Fibroblast of skin of scalp (primary cell): ENCODE results near the gene BAMBI.

Source experiments
- DNase-seq: peaks from one replicate; pipeline ENCODE4 v3.0.0-alpha.2; 2013

Gene BAMBI

GRCh38 chr10:28709001-28709710 lies 31.8 kb downstream of the BAMBI start:
- no peak for DNase-seq

DNA sequence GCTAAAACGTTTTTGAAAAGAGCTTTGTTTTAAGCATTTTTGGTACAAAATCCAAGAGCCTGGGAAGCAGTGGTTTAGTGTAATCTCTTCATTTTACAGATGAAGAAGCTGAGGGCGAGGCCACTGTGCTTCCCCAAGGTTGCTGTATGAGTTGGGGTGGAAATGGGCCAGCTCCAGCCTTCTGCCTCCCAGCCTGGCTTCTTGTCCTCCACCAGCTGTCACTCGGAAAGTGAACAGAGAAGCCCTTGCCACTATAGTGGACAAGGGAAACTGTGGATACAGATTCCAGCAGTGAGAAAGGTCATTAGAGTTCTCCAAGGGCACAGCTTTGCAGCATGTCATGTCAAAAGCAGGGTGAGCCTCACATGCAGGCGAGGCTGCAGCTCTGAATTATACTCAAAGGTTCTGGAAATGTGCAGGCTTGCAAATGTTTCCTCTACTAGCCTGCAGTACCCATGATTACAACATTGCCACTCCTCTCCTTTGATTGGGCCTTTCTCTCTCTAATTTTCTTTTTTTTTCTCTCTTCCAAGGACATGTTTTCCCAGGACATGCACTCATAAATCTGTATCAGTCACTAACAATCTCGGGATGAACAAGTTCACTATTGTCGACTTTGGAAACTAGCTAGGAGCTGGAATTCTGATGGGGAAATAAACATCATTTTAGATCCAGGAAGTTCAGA lies 33.0 kb downstream of the BAMBI start:
- no peak for DNase-seq

DNA sequence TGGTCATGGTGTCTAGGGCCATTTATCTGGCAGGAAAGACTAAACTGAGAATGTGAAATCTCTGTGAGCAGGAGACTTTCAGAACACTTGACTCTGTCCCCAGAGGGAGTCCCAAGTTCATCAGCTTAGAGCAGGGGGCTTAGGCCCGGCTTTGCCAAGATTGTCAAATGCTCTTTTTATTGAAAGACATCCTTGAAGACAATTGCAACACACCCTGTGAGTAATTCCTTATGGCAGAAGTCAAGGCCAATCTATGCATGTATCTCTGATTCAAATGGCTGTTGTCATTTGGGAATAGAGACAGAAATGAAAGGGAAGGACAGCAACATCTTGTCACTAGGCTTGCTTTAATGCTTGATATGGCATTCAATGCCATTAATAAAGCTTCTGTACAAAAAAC lies 33.7 kb downstream of the BAMBI start:
- no peak for DNase-seq

DNA sequence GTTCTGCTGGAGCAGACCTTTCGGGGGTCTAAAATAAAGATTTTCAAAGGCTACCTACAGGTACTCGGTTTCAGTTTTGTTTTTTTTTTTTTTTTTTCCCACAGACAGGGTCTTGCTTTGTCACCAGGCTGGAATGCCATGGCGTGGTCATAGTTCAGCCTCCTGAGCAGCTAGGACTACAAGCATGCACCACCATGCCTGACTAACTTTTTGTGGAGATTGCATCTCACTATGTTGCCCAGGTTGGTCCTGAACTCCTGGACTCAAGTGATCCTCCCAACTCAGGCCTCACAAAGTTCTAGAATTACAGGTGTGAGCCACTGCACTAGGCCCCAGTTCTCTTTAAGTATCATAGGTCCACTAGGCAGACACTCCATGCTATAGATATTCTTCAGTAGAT lies 34.5 kb downstream of the BAMBI start:
- no peak for DNase-seq

- no peak for DNase-seq
These were observed 36.5 kb downstream of the BAMBI start for GRCh38 chr10:28713626-28714352.

DNA sequence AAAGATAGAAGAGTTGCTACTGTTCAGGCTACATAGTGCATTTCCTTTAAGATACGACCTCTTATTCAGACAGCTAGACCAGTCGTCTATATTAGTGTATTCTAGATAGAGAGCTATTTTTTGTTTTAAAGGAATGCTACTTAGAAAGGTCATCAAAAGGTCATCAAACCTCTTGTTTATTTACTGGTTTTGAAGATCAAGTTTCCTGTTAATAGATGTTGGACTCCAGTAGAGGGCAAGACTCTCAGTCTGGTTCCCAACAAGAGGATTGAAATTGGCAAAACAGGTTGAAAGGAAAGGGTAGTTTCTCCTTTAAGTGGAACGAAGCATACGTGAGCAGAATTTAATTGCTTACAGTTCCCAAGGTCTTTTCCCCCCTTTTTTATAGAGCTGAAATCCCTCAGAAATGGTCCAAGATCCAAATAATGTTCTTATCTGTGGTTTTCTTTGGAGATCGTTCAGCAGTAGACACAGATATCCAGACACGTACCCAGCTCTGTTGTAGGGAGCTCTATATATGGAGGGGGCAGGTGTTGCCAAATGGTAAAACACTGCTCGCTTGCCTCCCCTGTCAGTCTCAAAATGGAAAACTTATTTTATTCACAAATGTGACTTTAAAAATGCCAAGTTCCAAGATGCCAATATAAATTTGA lies 37.2 kb downstream of the BAMBI start:
- DNase-seq = no peak

DNA sequence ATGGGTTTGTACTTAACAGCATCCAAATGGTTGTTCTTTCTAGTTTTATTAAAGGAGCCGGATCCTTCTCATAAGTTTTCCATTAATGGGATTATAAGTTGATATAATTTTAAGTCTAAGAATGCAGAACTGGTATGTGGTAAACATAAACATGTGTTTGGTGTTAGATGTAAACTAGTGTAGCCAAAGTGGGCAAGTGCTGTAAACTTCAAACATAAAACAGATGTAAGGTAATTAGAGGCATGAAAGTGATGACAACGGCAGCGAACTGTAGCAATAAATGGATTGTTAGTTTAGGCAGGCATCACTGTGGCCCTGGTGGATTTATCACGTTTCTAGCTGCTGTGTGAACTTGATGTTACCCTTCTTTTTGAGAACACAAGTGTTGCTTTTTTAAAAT lies 37.9 kb downstream of the BAMBI start:
- DNase-seq = no peak

DNA sequence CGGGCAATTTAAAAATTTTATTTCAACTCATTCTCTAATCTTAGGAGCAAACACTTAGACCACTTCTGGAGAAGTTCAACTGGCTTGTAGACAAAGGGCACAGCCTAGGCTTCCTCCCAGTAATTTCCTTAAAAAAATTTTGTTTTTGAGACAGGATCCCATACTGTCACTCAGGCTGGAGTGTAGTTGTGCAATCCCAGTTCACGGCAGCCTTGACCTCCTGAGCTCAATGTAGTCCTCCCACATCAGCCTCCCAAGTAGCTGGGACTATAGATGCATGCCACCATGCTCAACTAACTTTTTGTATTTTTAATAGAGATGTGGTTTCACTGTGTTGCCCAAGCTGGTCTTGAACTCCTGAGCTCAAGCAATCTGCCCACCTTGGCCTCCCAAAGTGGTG lies 38.4 kb downstream of the BAMBI start:
- no peak for DNase-seq

DNA sequence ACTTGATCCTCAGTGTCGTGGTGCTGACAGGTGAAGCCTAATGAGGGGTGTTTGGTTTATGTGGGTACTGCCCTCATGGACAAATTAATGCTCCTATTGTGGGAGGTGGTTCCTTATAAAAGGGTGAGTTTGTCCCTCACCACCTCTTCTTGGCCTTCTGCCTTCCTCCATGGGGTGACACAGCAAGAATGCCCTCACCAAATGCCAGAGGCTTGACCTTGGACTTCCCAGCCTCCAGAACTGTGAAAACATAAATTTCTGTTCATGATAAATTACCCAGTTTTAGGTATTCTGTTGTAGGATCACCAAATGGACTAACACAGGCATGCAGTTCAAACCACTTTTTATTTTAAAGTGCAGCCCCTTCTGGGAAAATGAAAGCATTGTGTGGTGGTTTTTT lies 39.4 kb downstream of the BAMBI start:
- DNase-seq = no peak

DNA sequence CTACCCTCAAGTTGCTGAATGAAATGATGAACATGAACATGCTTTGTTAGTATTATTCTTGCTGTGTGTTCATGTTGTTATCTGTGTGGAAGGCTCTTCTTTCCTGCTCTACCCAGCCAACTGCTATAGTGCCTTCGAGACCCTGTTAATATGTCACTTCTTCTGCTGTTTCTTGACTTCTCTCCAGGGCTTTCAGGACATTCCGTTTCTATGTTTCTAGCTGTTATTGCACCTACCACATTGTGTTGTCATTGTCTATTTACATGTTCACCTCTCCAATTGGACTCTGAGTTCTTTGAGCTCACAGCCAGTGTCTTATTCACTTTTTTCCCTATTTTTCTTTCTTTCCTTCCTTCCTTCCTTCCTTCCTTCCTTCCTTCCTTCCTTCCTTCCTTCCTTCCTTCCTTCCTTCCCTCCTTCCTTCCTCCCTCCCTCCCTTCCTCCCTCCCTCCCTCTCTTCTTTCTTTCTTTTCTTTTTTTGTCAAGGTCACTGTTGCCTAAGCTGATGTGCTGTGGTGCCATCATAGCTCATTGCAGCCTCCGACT lies 40.4 kb downstream of the BAMBI start:
- DNase-seq = no peak

- DNase-seq = peak; percentile 40
These were observed 42.6 kb downstream of the BAMBI start for GRCh38 chr10:28719789-28720436.

DNA sequence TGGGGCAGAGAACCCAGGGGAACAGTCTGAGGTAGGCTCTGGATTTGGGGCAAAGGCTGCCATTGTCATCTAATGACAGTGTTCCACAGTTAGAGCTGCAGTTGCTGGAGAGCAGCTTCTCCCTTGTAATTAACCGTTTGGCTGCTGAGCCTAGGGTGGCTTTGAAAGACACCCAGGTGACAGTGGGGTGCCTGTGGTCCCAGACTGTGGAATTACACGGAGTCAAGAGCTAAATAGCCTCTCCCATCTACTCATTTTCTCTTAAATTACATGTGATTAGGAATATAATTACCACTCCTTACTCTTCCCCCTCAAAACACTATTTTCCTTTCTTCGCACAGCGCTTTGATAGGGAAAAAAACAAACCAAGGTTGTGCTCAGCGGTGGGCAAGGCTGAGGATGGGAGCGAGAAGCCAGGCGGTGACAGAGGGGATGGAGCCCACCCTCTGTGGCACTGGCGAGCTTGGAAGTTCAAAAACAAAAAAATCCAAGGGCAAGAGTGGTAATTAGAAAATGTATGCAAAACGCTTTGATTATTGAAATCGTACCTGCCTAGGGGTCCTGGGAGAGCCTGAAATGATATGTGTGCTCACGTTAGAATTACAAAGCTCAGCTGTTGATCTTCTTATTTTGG lies 44.1 kb downstream of the BAMBI start:
- no peak for DNase-seq

GRCh38 chr10:28722065-28722803 lies 44.9 kb downstream of the BAMBI start:
- peak; percentile 38 for DNase-seq

DNA sequence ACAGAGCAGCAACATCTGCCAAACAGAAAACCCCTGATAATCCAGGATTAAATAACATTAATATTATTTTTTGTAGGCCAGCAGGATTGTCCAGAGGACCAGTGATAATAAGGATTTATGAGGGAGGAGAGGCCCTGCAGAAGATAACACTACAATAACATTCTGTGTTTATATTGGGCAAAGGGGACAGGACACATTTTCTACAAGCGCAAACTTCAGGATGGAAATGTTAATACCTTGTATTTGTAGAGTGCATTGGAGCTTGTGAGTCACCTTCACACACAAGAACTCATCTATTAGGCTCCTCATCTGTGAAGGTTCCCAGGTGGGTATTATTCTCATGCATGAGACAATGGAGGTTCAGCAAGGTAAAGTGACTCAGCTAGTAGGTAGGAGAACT lies 51.0 kb downstream of the BAMBI start:
- no peak for DNase-seq

- DNase-seq = peak; percentile 44
These were observed 52.9 kb downstream of the BAMBI start for GRCh38 chr10:28730031-28730778.

- DNase-seq = no peak
These were observed 54.8 kb downstream of the BAMBI start for GRCh38 chr10:28732091-28732490.
